Left colon (tissue), 2 donors: ENCODE results near the gene CCDC74B. TPM values are rescaled to one million over a fixed set of nuclear protein-coding genes. Genes with fewer than 3 reads are reported as not detected.
"Not testable (repeated sequence)": the region's sequence is repeated elsewhere in the genome, so short reads cannot be mapped to it uniquely, and the experiment has no call there.

ENCODE experiments used
- ATAC-seq: fragments of 200-7000 bp; cut with Tn5 transposase; one replicate; pipeline ENCODE4 v1.9.1; 2020; ENCODE audit warnings: mild to moderate bottlenecking, moderate library complexity
- DNase-seq, 2 donors: peaks; one replicate each; pipeline ENCODE4 v3.0.0-alpha.2; 2020
- intact Hi-C, 2 donors: fragments of 100-400 bp; cut with DNase I in 1 of 2; cut with micrococcal nuclease in 1 of 2; formaldehyde crosslinking; loops; one replicate each; pipeline versions ENCODE4 v1.11.2 to v1.14.0; 2022; cut with DNase I, micrococcal nuclease
- long read RNA-seq: library from polyadenylated mRNA; unstranded; transcript quantifications from one replicate; pipeline ENCODE4 v2.0.0, GENCODE V29; 2021
- total RNA-seq, 2 donors: library from RNA; stranded (reverse); fragmentation: NEBNext Ultra II Directional; extraction: Animal tissue kit (Norgen Biotek cat#: 25700); gene quantifications; one replicate each; pipeline ENCODE4 v1.2.1, GENCODE V29; 2021
- donor health status: DM: no; HTN: no; CAD: no.
- donor health status: DM: yes; HTN: yes; CAD: no.

Gene CCDC74B
- total RNA-seq: under 1 TPM; 0.49 to 0.73 TPM
- long read RNA-seq: 0 reads

DNA sequence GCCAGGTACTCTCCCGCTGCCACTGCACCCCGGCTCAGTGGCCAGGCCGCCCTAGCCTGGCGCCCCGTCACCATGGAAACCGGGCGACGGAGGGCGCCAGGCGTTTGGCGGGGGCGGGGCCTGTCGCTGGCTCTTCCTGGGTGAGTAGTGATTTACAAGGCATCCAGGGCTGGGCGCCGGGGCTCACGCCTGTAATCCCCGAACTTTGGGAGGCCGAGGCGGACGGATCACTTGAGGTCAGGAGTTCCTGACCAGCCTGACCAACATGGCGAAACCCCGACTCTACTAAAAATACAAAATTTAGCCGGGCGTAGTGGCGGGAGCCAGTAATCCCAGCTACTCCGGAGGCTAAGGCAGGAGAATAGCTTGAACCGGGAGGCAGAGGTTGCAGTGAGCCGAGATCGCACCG lies at the start of gene CCDC74B:
TSS of gene CCDC74B (minus strand) at position 107 of the 409 bp plus-strand sequence. CDS start 116 bp downstream, outside the sequence.
- DNase-seq (peak; percentile 42 to 63), ATAC-seq (peak; percentile 94)
- intact Hi-C loops: not testable (repeated sequence)

DNA sequence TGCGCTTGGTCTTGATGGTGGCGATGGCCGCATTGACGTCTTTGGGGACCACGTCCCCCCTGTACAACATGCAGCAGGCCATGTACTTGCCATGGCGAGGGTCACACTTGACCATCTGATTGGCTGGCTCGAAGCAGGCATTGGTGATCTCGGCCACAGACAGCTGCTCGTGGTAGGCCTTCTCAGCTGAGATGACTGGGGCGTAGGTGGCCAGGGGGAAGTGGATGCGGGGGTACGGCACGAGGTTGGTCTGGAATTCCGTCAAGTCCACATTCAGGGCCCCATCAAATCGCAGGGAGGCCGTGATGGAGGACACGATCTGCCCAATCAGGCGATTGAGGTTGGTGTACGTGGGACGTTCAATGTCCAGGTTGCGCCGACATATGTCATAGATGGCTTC lies 48.9 kb upstream of the CCDC74B start:
- ATAC-seq, DNase-seq, intact Hi-C loops: not testable (repeated sequence)

DNA sequence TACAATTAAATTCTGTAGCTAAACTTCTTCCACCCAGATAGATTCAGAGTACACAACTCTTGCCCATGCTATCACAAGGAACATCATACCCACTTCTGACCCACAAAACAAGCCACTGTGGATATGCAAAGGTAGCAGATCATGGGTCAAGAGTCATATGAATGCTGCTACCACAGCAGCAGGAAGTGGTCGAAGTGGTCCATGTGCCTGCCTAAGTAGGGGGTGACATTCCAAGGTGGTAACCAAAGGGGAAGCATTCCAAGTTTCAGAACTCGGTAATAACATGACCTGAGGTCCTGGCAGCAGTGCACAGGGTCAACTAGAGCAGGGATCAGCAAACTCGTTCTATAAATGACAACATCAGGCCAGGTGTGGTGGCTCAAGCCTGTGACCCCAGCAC lies 47.5 kb upstream of the CCDC74B start:
- intact Hi-C loops, DNase-seq, ATAC-seq: not testable (repeated sequence)

DNA sequence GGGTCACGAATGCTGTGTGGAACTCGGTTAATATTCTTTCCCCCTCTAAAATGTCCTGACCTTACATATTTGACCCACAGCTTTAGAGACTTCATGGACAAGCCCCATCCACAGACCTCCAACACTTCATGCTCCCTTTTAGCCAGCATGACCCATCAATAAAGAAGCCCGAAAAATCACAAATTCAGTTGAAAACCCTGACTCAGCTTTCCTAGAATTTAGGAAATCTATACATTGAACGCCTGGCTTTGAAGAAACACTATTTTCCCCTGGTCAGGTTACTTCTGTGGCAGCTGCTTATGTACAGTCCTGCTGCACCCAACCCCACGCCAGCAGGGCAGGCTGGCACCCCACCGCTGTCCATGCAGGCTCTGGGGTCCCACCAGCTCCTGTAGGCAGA lies 46.4 kb upstream of the CCDC74B start:
- ATAC-seq, intact Hi-C loops, DNase-seq: not testable (repeated sequence)

DNA sequence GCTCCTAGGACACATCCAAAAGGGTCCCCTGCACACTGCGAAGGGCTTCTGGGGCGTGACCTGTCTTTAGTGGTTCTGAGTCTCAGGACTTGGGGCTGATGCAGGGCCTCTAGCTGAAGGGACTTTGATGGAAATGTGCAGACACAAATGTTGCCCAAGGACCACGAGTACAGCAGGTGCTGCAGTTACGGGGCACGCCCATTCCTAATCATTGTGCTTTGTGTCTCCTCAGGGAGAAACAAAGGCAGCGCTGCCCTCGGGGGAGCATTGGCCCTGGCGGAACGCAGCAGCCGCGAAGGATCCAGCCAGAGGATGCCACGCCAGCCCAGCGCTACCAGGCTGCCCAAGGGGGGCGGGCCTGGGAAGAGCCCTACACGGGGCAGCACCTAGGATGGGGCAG lies 45.3 kb upstream of the CCDC74B start:
- ATAC-seq (no peak), DNase-seq (no peak)
- intact Hi-C loops: no loop called here

DNA sequence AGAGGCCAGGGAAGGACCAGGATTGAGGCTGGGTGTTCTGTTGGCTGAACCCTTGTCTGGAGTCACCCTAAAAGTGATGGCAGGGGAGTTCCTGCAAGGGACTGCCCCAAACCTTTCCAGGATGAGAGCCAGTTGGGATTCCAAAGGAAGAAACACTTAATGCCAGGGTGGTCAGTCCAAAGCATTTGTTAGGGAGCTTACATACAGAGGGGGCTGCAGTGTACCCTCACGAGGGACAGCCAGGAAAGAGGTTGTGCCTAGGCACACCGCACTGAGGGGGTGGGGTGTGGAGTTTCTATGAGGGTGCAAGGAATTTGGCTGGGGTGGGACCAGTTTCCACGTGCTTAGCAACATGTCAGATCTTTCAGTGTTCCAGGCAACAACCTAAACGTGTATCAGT lies 44.0 kb upstream of the CCDC74B start:
- intact Hi-C loops: loop anchor here in 1 of 2 donors (10.0 kb wide), 1 partner anchor 156 kb away; the partner anchor contains the start of gene IMP4
- ATAC-seq, DNase-seq: not testable (repeated sequence)

DNA sequence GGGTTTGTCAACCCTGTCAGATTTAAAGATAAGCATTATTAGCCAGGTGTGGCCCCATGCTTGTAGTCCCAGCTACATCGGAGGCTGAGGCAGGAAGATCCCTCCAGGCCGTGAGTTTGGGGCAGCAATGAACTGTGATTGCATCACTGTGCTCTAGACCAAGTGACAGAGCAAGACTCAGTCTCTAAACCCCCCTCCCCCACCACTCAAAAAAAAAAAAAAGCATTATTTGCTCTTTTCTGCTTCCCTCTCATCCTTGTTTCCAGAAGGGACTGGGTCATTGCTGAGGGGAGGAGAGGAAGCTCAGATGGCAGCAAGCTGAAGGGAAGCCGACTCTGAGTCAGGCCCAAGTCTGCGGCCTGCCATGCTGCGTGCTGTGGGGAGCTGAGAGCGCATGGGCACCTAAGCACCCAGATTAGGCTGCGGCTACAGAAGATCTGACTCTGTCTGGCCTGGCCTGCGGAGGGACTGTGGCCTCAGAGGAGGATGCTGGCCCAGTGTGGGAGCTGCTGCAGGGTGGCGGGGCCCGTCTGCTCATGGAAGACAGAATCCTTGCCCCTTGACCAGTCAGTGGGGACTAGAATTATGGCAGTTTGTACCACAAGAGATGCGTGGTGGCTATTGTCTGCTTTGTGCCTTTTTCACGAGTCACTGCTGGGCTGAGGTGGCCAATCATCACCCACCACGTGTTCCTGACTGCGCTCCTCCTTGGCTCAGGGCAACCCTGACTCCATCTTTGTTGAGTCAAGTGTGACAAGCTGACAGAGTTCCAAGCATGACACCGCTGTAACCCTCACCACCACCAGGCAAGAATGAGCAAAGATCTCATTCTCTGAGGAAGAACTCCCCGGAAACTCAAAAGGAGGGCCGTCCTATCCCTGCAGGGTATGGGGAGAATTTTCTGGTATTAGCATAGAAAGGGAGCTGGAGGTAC lies 43.2 kb upstream of the CCDC74B start:
- intact Hi-C loops: loop anchor here in 1 of 2 donors (10.0 kb wide), 1 partner anchor 157 kb away; the partner anchor contains the start of gene IMP4
- not testable (repeated sequence) for ATAC-seq, DNase-seq

DNA sequence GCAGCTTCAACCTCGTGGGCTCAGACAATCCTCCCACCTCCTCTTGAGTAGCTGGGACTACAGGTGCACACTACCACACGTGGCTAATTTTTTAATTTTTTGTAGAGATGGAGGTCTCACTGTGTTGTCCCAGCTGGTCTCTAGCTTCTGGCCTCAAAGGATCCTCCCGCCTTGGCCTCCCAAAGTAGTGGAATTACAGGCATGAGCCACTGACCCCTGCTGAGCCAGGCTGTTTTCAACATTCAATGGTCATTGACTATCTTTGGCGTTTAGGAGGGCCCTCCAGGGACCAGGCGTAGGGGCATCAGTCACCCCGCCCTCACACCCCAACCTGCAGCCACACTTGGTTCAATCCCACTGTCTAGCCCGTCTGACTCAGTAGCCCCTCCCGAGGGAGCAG lies 42.4 kb upstream of the CCDC74B start:
- ATAC-seq (no peak), DNase-seq (no peak)
- intact Hi-C loops: loop anchor here in 1 of 2 donors (10.0 kb wide), 1 partner anchor 158 kb away; the partner anchor contains the start of gene IMP4

DNA sequence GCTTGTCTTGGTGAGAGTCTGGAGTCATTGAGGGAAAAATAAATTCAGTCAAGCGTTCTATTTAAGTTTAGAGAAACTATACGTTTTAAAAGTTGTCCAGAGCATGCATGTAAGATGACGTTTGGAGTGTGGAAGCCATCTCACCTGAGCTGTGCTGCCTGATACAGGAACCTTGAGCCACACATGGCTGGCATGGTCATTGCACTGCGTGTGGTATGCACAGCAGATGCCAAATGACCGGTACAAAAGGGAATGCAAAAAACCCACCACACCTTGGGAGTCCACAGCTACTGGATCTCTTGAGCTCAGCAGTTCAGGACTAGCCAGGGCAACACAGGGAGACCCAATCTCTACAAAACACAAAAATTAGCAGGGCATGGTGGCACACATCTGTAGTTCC lies 41.5 kb upstream of the CCDC74B start:
- DNase-seq (no peak), ATAC-seq (no peak)
- intact Hi-C loops: loop anchor here in 1 of 2 donors (10.0 kb wide), 1 partner anchor 158 kb away; the partner anchor contains the start of gene IMP4

DNA sequence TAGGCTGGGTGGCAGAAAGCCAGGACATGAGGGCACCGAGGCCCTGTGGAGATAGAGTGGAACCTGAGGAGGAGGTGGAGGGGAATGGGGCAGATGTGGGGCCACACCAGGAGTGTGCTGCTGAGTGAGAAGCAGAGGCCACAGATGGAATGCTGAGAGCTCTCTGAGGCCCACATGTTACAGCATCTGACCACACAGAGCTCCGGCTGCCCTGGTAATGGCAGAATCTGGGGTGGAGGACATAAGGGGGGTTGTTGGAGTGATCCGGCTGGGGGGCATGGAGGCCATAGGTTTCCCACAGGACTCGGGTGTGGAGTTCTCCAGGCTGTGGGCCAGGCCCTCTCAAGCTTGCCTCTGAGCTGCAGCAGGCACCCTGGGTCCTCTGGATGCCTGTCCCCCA lies 41.0 kb upstream of the CCDC74B start:
- DNase-seq (no peak), ATAC-seq (no peak)
- intact Hi-C loops: loop anchor here in 1 of 2 donors (10.0 kb wide), 1 partner anchor 159 kb away; the partner anchor contains the start of gene IMP4

DNA sequence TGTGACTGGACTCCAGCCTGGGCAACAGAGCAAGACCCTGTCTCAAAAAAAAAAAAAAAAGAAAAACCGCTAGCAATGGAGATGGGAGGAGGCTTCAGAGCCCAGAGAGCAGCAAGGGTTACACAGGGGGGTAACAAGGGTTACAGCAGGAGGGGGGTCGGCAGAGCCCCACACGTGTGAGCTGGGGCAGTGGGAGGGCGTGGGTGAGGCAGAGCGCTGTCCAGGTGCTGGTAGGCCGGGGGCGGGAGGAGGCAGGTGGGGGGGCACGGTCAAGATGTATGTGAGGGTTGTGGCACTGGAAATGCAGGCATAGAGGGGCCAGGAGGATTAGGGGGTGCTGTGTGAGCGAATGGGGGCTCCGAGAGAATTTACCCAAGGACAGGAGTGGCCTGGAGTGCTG lies 40.5 kb upstream of the CCDC74B start:
- ATAC-seq (no peak), DNase-seq (no peak)
- intact Hi-C loops: loop anchor here in 1 of 2 donors (10.0 kb wide), 1 partner anchor 159 kb away; the partner anchor contains the start of gene IMP4

DNA sequence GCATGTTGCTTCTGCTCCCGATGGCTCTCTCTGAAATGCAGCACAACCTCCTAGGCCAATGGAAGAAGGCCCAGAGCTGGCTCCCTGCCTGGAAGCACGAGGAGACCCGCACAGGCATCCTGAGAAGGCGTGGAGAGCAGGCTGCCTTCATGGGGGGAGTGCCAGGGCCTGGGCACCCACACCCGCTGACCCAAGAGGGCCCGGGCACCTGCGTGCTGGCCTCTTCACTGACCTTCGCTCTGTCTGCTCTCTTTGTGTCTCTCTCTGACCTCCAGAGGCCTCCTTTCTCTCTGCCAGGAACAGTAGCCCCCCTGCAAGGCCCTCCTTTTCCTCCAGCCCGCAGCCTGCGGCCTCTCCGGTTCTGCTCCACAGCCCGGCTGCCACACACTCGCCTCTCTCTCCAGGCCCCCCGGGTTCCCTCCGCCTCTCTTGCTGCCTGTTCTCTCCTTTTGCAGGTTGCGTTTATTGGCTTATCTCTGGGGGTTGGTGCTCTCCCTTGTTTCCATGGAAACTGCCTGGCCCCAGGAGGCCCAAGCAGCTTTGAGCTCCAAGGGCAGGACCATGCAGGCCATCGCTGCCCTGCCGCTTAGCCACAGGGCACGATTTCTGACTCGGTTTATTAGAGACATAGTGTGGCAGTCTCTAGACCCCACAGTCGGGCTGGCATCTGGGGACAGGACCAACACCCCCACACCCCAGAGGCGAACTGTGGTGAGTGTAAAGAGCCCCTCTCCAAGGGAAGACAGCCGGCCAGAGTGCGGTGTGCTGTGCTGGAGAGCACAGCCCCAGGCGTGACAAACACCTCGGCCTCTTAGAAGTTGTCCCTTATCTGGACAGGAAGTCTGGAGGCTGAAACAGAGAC lies 38.8 kb upstream of the CCDC74B start:
- no peak for ATAC-seq
- intact Hi-C loops: loop anchor here in 1 of 2 donors (10.0 kb wide), 1 partner anchor 161 kb away; the partner anchor contains the start of gene IMP4
- peak; percentile 22 to 35 for DNase-seq

DNA sequence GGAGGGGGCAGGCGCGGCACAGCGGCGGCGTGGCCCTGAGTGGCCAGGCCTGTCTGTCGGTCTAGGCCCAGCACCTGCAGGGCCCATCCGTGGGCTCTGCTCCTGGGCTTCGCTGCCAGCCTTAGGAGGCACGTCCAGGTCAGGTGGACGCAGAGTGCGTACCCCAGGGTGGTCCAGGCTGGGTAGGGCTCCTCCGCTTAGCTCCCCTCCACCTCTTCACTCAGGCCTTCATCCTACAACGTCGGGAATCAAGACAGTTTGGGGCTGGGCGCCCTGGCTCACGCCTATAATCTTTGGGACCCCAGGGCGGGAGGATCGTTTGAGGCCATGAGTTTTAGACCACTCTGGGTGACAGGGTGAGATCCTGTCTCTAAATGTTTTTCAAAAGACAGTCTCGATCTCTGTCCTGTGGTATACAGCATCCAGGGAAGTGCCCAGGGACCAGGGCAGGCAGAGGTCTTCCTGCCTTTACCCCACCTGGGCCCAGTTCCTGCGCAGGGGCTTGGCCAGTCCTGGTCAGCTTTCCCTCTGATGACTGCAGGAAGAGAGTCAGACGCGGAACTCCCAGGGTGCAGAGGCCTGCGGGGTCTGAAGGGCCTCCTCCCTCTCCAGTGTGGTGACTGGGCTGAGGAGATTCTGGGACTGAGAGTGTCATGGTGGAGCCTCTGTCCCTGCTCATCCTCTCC lies 38.1 kb upstream of the CCDC74B start:
- not testable (repeated sequence) for ATAC-seq
- intact Hi-C loops: loop anchor here in 1 of 2 donors (10.0 kb wide), 1 partner anchor 162 kb away; the partner anchor contains the start of gene IMP4
- DNase-seq: peak in 1 of 2 donors; percentile 20

DNA sequence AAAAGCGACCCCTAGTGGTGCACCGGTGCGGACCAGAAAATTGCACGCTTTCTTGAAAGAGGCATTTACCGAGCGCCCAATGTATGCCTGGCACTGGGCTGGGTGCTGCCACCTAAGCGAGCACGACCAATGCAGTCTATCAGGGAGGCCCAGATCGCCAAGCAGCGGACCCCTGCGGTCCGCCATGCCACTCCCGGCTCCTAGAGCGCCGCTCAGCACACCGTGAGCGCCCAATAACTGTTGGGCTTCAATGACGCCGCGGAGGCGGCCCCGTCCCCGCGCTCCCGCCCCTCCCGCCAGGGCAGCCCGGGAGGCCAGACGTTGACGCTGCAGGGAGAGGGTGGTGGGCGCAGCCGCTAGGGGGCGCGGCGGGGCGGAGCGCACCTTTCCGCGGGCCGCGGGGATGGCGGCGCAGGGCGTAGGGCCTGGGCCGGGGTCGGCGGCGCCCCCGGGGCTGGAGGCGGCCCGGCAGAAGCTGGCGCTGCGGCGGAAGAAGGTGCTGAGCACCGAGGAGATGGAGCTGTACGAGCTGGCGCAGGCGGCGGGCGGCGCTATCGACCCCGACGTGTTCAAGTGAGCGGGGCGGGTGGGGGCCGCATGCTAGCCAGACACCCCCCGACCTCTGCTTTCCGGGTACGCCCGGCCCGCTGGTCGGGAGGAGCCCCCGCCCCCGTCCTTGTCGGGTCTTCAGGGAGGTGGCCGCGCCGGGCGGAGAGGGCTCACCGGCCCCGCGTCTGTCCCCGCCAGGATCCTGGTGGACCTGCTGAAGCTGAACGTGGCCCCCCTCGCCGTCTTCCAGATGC lies 37.2 kb upstream of the CCDC74B start, which contains the start of gene MZT2B:
TSS of gene MZT2B (plus strand) at position 383 of the 803 bp plus-strand sequence. CDS start at position 404, 21 bp downstream.
- ATAC-seq (peak; percentile 87), DNase-seq (peak; percentile 88 to 92)
- intact Hi-C loops: loop anchor here in 1 of 2 donors (10.0 kb wide), 1 partner anchor 163 kb away; the partner anchor contains the start of gene IMP4

DNA sequence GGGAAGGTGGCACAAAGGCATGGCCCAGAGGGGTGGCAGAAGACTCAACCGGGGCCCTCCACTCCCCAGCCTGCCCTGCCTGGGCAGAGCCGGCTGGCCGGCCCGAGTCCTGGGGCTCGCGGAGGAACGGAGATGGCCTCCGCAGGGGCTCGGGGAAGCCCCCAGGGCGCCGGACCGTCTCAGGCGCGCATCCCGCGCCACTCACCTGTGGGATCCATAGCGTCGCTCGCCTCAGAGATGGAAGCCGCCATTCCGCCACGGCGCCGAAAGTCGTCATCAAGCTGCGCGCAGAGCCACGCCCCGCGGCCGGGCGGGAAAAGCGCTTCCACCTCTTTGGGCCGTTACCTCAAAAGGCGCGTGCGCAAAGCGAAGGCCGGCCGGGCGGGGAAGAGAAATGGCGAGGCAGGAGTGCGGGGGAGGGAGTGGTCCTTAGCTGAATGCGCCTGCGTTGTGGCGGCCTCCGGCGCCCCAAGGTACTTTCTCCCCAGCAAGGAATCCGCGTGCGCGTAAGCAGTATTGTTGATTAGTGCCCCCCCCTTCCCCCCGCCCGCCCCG lies 36.5 kb upstream of the CCDC74B start, which contains the start of gene SMPD4:
TSS of gene SMPD4 (minus strand) at position 278 of the 555 bp plus-strand sequence. CDS start 5,010 bp downstream, outside the sequence.
- ATAC-seq: peak; percentile 89
- intact Hi-C loops: loop anchor here in 1 of 2 donors (10.0 kb wide), 1 partner anchor 163 kb away; the partner anchor contains the start of gene IMP4
- peak; percentile 97 to 98 for DNase-seq
